Liver (tissue), 3 donors: Measurements from ENCODE around the gene SHISAL1.

Experiments
- TAF1 ChIP-seq: conservative IDR thresholded peaks from 2 replicates; pipeline ENCODE4 v1.6.1; 2016; ENCODE audit warnings: antibody characterized with exemption, mild to moderate bottlenecking
- TF ChIP-seq, protein P1 (sequence below): fragments of 150-350 bp; IDR thresholded peaks from 2 replicates; pipeline ENCODE4 v1.5.1; 2017; ENCODE audit warnings: improper control_type of control experiment, low read depth, low read length; ENCODE audit not compliant: missing input control
- TF ChIP-seq, protein P2 (sequence below): IDR thresholded peaks from 2 replicates; pipeline ENCODE4 v1.6.1; 2016; ENCODE audit warnings: antibody characterized with exemption, mild to moderate bottlenecking
- donor health status: healthy.
- donor health status: healthy.

DNA sequence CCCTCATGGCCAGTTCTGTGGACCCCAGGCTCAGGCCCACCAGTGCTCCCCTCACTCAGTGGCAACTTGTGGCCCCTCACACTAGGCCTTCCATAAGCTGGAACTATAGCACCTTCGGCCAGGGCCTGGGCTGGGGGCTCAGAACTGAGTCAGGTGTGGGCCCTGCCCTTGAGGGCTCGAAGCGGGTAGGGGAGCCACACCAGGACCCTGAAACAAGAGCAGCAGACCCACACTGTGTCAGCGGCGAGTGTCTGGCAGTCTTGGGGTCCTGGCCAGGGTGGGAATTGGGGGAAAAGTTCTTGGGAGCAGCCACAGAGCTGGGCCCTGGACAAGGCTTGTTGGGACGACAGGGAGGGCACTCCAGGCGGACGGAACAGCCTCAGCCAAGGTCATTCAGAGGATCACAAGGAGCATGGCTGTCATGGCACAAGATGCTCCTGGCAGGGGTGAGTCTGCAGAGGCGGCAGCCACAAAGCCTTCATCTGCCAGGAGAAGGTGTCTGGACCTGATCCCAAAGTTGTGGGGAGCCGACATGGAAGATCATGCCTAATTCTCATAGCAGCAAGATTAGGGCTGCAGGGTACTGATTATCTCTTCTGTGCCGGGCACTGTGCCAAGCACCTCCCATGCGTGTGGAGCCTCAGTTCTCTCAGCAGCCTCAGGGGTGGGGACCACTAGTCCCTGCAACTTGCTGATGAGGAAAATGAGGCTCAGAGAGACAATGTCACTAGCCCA lies 50.7 kb downstream of the SHISAL1 start:
- TF ChIP-seq, protein P1, sequence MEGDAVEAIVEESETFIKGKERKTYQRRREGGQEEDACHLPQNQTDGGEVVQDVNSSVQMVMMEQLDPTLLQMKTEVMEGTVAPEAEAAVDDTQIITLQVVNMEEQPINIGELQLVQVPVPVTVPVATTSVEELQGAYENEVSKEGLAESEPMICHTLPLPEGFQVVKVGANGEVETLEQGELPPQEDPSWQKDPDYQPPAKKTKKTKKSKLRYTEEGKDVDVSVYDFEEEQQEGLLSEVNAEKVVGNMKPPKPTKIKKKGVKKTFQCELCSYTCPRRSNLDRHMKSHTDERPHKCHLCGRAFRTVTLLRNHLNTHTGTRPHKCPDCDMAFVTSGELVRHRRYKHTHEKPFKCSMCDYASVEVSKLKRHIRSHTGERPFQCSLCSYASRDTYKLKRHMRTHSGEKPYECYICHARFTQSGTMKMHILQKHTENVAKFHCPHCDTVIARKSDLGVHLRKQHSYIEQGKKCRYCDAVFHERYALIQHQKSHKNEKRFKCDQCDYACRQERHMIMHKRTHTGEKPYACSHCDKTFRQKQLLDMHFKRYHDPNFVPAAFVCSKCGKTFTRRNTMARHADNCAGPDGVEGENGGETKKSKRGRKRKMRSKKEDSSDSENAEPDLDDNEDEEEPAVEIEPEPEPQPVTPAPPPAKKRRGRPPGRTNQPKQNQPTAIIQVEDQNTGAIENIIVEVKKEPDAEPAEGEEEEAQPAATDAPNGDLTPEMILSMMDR: no peak
- TF ChIP-seq, protein P2, sequence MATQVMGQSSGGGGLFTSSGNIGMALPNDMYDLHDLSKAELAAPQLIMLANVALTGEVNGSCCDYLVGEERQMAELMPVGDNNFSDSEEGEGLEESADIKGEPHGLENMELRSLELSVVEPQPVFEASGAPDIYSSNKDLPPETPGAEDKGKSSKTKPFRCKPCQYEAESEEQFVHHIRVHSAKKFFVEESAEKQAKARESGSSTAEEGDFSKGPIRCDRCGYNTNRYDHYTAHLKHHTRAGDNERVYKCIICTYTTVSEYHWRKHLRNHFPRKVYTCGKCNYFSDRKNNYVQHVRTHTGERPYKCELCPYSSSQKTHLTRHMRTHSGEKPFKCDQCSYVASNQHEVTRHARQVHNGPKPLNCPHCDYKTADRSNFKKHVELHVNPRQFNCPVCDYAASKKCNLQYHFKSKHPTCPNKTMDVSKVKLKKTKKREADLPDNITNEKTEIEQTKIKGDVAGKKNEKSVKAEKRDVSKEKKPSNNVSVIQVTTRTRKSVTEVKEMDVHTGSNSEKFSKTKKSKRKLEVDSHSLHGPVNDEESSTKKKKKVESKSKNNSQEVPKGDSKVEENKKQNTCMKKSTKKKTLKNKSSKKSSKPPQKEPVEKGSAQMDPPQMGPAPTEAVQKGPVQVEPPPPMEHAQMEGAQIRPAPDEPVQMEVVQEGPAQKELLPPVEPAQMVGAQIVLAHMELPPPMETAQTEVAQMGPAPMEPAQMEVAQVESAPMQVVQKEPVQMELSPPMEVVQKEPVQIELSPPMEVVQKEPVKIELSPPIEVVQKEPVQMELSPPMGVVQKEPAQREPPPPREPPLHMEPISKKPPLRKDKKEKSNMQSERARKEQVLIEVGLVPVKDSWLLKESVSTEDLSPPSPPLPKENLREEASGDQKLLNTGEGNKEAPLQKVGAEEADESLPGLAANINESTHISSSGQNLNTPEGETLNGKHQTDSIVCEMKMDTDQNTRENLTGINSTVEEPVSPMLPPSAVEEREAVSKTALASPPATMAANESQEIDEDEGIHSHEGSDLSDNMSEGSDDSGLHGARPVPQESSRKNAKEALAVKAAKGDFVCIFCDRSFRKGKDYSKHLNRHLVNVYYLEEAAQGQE: no peak
- TF ChIP-seq TAF1: no peak
